ENCODE results near the gene BCKDK. TPM values are rescaled to one million over a fixed set of nuclear protein-coding genes. Genes with fewer than 3 reads are reported as not detected.
A peak's percentile ranks its signal among the peaks of the same experiment; 100 is the strongest.

Gene BCKDK
- total RNA-seq, 2 donors from 2014 or later, result 47.0 to 57.7 TPM

GRCh38 chr16:31077592-31078396 lies 30.4 kb upstream of the BCKDK start:
- H3K4me1 ChIP-seq (ENCODE audit: control insufficient read depth, insufficient read depth, low read length), result no peaks in the 10 kb centered on the region
- TF ChIP-seq CTCF (conservative IDR thresholded peaks at IDR 0.05), result peak; percentile 44
- no peaks in the 10 kb centered on the region for H3K9me3 ChIP-seq (ENCODE audit: control insufficient read depth, low read length)
- H3K36me3 Mint-ChIP-seq (ENCODE audit: low read depth), result peaks cover 44% of the 10 kb centered on the region
- no peak overlapping the region for H3K4me3 ChIP-seq (ENCODE audit: low read length)
- no peaks in the 10 kb centered on the region for H3K27me3 ChIP-seq (ENCODE audit: control insufficient read depth, insufficient read depth, low read length, poor library complexity, severe bottlenecking)
- H3K9ac ChIP-seq (ENCODE audit: extremely low read depth, low read length, poor library complexity, severe bottlenecking), result no peak overlapping the region
- peaks cover 6% of the 10 kb centered on the region for H3K4me1 Mint-ChIP-seq
- H3K9me3 Mint-ChIP-seq, result no peaks in the 10 kb centered on the region
- no peak for DNase-seq
- H3K27ac Mint-ChIP-seq, result no peak overlapping the region
- WGBS, 2 experiments (ENCODE audit: insufficient coverage in 1 of 2, insufficient read length in 1 of 2), result 93 to 96% methylated on average over 28 to 30 of the region's 30 CpGs
- no peaks in the 10 kb centered on the region for H3K27me3 Mint-ChIP-seq (ENCODE audit: insufficient read depth)
- no peak overlapping the region for H3K4me3 Mint-ChIP-seq
- H3K36me3 ChIP-seq (ENCODE audit: control insufficient read depth, insufficient read depth, low read length), result peaks cover 39% of the 10 kb centered on the region
- no peak overlapping the region for H3K27ac ChIP-seq (ENCODE audit: low read depth, low read length)

GRCh38 chr16:31078597-31079341 lies 29.4 kb upstream of the BCKDK start:
- WGBS, 2 experiments (ENCODE audit: insufficient coverage in 1 of 2, insufficient read length in 1 of 2), result 94 to 96% methylated on average over 8 to 15 of the region's 15 CpGs
- H3K36me3 Mint-ChIP-seq (ENCODE audit: low read depth), result peaks cover 46% of the 10 kb centered on the region
- peaks cover 6% of the 10 kb centered on the region for H3K4me1 Mint-ChIP-seq
- no peaks in the 10 kb centered on the region for H3K9me3 Mint-ChIP-seq
- no peak for DNase-seq
- Histone ChIP-seq H3K9me3 (ENCODE audit: control insufficient read depth, low read length) (no peaks in the 10 kb centered on the region), H3K36me3 (ENCODE audit: control insufficient read depth, insufficient read depth, low read length) (peaks cover 39% of the 10 kb centered on the region), H3K9ac (ENCODE audit: extremely low read depth, low read length, poor library complexity, severe bottlenecking) (no peak overlapping the region), H3K4me1 (ENCODE audit: control insufficient read depth, insufficient read depth, low read length) (no peaks in the 10 kb centered on the region), H3K4me3 (ENCODE audit: low read length) (no peak overlapping the region), H3K27me3 (ENCODE audit: control insufficient read depth, insufficient read depth, low read length, poor library complexity, severe bottlenecking) (no peaks in the 10 kb centered on the region), H3K27ac (ENCODE audit: low read depth, low read length) (no peak overlapping the region)
- TF ChIP-seq CTCF (conservative IDR thresholded peaks at IDR 0.05), result no peak
- no peaks in the 10 kb centered on the region for H3K27me3 Mint-ChIP-seq (ENCODE audit: insufficient read depth)
- peak overlapping the region; percentile 10 for H3K27ac Mint-ChIP-seq
- H3K4me3 Mint-ChIP-seq, result no peak overlapping the region

GRCh38 chr16:31079342-31079944 lies 28.7 kb upstream of the BCKDK start:
- H3K4me1 Mint-ChIP-seq, result peaks cover 6% of the 10 kb centered on the region

More at GRCh38 chr16:31079342-31079944, 28.7 kb upstream of the BCKDK start:
- peaks cover 39% of the 10 kb centered on the region for H3K36me3 ChIP-seq (ENCODE audit: control insufficient read depth, insufficient read depth, low read length)
- no peak overlapping the region for H3K27ac ChIP-seq (ENCODE audit: low read depth, low read length)
- H3K27me3 ChIP-seq (ENCODE audit: control insufficient read depth, insufficient read depth, low read length, poor library complexity, severe bottlenecking), result no peaks in the 10 kb centered on the region
- no peaks in the 10 kb centered on the region for H3K27me3 Mint-ChIP-seq (ENCODE audit: insufficient read depth)
- H3K36me3 Mint-ChIP-seq (ENCODE audit: low read depth), result peaks cover 46% of the 10 kb centered on the region
- WGBS, 2 experiments (ENCODE audit: insufficient coverage in 1 of 2, insufficient read length in 1 of 2), result 95 to 96% methylated on average over 10 to 13 of the region's 13 CpGs
- DNase-seq, result peak; percentile 71
- no peaks in the 10 kb centered on the region for H3K9me3 Mint-ChIP-seq
- H3K4me3 Mint-ChIP-seq, result no peak overlapping the region
- TF ChIP-seq CTCF (conservative IDR thresholded peaks at IDR 0.05), result peak; percentile 32
- no peak overlapping the region for H3K4me3 ChIP-seq (ENCODE audit: low read length)
- H3K4me1 ChIP-seq (ENCODE audit: control insufficient read depth, insufficient read depth, low read length), result no peaks in the 10 kb centered on the region
- H3K27ac Mint-ChIP-seq, result no peak overlapping the region
- no peak overlapping the region for H3K9ac ChIP-seq (ENCODE audit: extremely low read depth, low read length, poor library complexity, severe bottlenecking)
- no peaks in the 10 kb centered on the region for H3K9me3 ChIP-seq (ENCODE audit: control insufficient read depth, low read length)
